Cardiac ventricle fibroblast (primary cell): ENCODE results near the gene ATMIN. TPM values are rescaled to one million over a fixed set of nuclear protein-coding genes. Genes with fewer than 3 reads are reported as not detected.

Experiments
- total RNA-seq: library from RNA; depleted of rRNA; stranded (reverse); fragments of >200 nt; gene quantifications from 2 replicates; pipeline ENCODE4 v1.2.3, GENCODE V29; 2015

Gene ATMIN, protein sequence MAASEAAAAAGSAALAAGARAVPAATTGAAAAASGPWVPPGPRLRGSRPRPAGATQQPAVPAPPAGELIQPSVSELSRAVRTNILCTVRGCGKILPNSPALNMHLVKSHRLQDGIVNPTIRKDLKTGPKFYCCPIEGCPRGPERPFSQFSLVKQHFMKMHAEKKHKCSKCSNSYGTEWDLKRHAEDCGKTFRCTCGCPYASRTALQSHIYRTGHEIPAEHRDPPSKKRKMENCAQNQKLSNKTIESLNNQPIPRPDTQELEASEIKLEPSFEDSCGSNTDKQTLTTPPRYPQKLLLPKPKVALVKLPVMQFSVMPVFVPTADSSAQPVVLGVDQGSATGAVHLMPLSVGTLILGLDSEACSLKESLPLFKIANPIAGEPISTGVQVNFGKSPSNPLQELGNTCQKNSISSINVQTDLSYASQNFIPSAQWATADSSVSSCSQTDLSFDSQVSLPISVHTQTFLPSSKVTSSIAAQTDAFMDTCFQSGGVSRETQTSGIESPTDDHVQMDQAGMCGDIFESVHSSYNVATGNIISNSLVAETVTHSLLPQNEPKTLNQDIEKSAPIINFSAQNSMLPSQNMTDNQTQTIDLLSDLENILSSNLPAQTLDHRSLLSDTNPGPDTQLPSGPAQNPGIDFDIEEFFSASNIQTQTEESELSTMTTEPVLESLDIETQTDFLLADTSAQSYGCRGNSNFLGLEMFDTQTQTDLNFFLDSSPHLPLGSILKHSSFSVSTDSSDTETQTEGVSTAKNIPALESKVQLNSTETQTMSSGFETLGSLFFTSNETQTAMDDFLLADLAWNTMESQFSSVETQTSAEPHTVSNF
- total RNA-seq: 28.9 and 30.3 TPM in 2 replicates

DNA sequence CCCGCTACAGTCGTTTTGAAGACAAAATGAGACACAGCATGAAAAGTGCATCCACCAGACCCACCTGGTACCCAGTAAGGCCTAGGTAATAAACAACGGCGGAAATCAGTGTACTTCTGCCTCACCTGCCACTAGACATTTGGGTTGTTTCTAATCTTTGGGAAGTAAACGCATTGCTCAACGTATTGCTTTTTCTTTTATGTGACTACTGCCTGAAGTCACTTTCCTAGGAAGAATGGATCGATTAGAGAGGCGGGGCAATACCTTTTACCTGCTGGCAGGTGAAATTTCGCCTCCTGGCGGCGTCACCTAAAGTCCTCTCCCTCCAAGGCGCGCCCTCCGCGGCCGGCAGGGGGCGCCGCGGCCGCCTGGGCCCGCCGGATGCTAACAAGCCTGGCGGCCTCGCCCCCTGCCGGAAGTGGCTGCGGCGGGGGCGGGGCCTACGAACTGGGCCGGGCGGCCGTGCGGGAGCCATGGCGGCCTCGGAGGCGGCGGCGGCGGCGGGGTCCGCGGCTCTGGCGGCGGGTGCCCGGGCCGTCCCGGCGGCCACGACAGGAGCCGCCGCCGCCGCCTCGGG, at the start of gene ATMIN:
Gene ATMIN (plus strand): TSS at position 445 of the 577 bp plus-strand sequence. CDS start 29 bp downstream, at position 474.

DNA sequence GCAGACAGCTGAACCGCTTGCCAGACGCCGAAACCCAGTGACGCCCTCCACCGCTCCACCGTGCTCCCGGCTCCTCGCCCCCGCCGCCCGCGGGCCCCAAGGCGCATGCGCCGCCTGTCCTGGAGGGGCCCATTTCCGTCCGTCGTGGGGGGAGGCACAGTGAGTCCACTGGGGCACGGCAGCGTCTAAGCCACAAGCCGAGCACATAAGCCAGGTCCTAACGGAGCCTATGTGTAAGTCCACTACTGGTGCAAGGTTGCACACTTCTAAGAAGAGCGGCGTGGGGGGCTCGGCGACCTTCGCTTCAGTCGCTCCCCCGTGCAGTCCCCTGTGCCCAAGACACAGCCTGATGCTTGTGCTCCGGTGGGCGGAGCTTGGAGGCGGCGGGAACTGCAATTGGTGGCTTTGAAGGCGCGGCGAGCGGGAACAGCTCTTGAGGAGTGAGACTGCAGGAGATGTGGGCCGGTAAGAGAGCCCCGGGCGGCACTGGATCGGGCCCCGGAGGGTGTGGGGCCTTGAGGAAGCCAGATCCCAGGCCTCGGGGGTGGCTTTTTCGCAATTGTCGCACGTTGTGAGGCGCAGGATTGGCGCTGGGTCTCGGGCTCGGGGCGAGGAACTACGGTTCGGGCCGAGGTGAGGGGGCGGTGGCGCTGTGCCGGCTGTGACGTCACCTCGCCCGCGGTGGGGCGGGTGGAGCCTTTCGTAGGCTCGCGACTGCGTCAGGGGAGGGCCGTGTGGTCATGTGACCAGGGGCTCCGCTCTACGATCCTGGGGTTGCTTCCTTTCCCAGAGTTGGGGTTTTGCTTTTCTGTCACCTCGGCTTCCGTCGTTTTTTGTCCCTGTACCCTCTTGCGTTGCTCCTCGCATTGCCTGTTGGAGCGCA, 28.6 kb upstream of the ATMIN start, which contains the start of the genes CENPN and CMC2:
Gene CENPN (plus strand): TSS at position 402 of the 883 bp plus-strand sequence. CDS start 4,726 bp downstream, outside the sequence.
Gene CMC2 (minus strand): TSS at position 73 of the 883 bp plus-strand sequence. CDS start 9,491 bp downstream, outside the sequence.

DNA sequence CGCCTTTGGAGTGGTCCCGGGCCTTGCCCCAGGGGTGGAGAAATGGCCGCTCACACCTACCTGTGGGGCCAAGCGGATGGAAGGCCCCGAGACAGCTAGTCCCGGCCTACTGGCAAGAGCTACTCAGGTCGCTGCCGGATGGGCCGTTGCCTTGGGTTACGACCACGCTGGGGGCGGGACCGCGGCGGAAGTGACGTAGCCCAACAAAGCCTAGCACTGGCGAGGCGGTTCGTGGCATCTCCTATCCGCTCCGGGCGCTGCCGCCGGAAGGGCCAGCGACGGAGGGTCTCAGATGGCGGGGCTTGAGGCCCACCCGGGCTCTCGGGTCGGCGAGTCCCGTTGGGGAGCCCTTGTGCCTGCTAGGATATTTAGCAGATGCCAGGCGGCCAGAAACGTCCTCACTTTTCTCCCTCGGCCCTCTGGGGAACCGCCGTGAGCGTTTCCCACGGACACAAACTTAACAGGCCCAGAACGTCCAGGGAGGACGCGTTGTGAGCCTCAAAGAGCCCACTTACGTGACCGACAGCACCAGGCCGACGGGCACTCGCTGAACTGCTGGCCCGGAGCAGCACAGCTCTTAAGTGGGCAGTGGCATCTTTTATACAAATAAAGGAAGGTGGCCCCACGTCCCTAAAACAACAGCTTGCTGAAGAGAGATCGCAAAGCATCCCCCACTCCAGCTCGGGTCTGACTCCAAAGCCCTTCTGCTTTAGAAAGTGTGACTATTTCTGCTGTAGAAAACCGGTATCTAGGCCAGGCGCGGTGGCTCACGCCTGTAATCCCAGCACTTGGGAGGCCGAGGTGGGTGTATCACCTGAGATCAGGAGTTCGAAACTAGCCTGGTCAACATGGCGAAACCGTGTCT, 41.7 kb downstream of the ATMIN start, which contains the start of gene C16orf46:
Gene C16orf46 (minus strand): TSS at position 163 of the 865 bp plus-strand sequence. CDS start 13,283 bp downstream, outside the sequence.

DNA sequence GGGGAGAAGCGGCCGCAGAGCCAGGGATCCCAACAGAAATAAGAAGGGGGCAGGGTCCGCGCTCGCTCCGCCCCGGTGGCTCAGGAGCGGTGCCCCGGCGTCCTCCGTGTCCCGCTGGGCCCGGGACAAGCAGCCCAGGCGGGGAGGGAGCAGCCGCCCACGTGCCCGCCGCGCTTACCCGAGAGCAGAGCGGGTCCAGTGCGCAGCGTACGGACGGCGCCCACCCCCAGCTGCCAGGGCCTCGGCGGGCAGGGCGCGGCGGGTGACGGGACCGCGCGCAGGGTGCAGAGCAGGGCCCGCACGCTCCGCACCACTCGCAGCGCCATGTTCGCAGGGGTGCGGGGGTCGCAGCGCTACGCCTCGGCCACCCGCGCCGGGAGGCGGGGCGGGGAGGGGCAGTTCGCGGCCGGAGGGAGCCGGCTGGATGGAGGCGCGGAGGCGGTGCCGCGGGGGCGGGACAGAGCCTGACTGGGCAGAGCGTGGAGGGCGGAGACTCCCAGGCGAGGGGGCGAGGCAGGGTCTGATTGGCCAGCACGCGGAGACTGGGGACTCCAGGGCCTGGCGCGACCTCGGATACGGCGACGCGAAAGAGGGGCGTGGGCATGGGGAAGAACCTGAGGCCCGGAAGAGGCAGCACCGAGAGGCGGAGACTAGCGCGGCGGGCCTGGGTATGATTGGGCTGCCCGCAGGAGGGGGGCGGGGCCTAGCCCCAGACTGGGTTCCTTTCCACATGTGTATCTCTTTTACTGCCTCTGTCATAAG, 60.5 kb downstream of the ATMIN start, which contains the start of gene GCSH:
Gene GCSH (minus strand): TSS at position 443 of the 762 bp plus-strand sequence. CDS start 117 bp downstream, at position 326.

Other genes starting within 250 kb of the ATMIN start
- gene CDYL2, start 231.2 kb upstream of the ATMIN start, total RNA-seq: 2.4 and 2.8 TPM in 2 replicates
- 18.5 and 31.1 TPM in 2 replicates for gene CMC2, start 29.0 kb upstream of the ATMIN start, total RNA-seq
- 6.8 and 8.2 TPM in 2 replicates for gene CENPN, start 28.6 kb upstream of the ATMIN start, total RNA-seq
- gene C16orf46, start 41.4 kb downstream of the ATMIN start, total RNA-seq: 0.87 and 2.1 TPM in 2 replicates
- 35.0 and 35.8 TPM in 2 replicates for gene GCSH, start 60.6 kb downstream of the ATMIN start, total RNA-seq
- not detected in 2 replicates for gene BCO1, start 202.8 kb downstream of the ATMIN start, total RNA-seq